NCI-H1694 treated with DMSO at 0.1 percent for 48 hours (cell line): ENCODE data around the gene TFEB.
"Not testable (repeated sequence)": the region's sequence is repeated elsewhere in the genome, so short reads cannot be mapped to it uniquely, and the experiment has no call there.

ENCODE experiments used
- DNase-seq: peaks from one replicate; lab custom pipeline; 2025; lab: John Stamatoyannopoulos, UW

TFEB gene

GRCh38 chr6:41735427-41736185 is at the start of gene TFEB:
TFEB (minus strand) TSS chr6:41735608; CDS start chr6:41691213, 44,395 bp downstream.
- peak; percentile 71 for DNase-seq

DNA sequence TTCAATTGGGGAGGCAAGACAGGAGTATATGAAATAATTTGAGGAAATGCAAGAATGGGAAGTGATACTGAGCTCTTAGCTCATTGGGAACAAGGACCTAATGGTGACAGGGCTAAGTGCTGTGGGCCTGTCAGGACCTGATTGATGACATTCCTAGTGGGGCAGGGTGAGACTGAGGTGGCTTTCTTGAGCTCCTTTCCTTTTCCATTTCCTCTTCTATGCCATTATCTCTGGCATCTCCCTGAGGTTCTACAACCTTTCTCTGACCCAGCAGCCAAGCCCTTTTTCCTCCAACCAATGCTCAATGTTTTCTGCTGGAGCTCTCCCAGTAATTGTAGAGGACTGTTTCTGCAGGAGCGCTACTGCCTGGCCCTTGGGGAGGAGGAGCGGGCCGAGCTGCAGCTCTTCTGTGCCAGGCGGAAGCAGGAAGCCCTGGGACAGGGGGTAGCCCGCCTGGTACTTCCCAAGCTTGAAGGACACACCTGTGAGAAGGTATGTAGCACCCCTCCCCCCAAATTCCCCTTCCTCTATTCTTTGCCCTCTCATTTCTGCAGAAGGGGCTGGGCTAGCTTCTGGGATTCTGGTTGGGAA is 49.3 kb upstream of the TFEB start:
- no peak for DNase-seq

- DNase-seq: no peak
These were observed 47.8 kb upstream of the TFEB start for GRCh38 chr6:41783106-41783780.

DNA sequence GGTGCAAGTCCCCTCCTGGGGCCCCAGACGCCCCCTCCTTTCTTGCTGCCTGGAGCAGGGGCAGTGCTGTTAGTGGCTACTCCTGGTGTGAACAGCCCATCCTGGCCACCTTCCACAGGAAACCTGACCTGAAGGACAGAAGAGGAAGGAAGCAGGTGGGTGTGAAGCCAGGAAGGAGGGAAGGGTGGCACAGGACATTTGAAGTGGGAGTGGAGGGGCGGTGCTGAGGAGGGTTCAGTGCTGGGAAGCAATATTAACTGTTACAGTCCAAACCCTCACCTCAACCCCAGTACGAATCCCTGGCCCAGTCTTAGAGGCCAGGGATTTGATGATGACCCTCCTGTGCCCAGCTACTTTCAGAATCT is 45.9 kb upstream of the TFEB start:
- DNase-seq: no peak

GRCh38 chr6:41780551-41781365 is 45.4 kb upstream of the TFEB start, which contains the start of gene PRICKLE4:
PRICKLE4 (plus strand) TSS chr6:41780782; CDS start chr6:41783474, 2,692 bp downstream.
- DNase-seq: no peak

DNA sequence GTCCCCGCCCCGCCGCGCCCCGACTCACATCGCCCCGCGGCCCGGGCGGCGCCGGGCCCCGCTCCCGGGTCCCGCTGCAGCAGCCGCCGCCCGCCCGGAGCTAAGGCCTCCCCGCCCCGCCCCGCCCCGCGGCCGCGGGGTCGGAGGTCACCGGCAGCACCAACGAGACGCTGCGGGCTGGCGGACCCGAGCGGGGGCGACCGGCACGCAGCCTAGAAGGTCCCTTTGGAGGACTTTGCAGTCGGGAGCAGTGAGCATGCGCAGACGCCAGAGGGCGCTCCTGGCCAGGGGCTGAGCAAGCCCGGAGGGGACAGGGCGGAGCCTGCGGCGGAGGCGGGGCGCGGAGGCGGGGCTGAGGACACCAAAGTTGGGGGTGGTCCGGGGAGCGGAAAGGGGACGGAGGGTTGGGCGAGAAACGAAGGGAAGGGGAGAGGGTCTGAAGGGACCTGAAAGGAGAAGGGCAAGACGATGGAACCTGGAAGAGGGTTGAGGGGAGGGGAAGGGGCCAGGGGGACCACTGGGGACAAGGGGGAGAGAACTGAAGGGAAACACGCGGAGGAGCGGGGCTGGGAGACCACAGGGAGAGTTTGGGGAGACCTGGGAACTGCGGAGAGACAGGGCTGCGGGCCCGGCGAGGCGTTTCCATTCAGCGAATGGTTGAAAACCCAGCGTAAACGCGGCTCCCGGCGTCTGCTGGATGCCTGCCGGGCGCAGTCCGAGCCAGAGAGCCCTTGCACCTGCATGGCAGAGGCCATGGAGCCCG is 44.6 kb upstream of the TFEB start, which contains the start of gene FRS3:
Gene FRS3, minus strand, starts transcription at position 113 of the 763 bp plus-strand sequence. CDS start 2,913 bp downstream, outside the sequence.
- peak; percentile 69 for DNase-seq

- DNase-seq: no peak
These were observed 43.9 kb upstream of the TFEB start for GRCh38 chr6:41779336-41779735.

GRCh38 chr6:41778895-41779294 is 43.5 kb upstream of the TFEB start:
- no peak for DNase-seq

GRCh38 chr6:41777551-41778285 is 42.3 kb upstream of the TFEB start:
- no peak for DNase-seq

- no peak for DNase-seq
These were observed 40.0 kb upstream of the TFEB start for GRCh38 chr6:41775293-41775882.

GRCh38 chr6:41774841-41775240 is 39.4 kb upstream of the TFEB start:
- no peak for DNase-seq

DNA sequence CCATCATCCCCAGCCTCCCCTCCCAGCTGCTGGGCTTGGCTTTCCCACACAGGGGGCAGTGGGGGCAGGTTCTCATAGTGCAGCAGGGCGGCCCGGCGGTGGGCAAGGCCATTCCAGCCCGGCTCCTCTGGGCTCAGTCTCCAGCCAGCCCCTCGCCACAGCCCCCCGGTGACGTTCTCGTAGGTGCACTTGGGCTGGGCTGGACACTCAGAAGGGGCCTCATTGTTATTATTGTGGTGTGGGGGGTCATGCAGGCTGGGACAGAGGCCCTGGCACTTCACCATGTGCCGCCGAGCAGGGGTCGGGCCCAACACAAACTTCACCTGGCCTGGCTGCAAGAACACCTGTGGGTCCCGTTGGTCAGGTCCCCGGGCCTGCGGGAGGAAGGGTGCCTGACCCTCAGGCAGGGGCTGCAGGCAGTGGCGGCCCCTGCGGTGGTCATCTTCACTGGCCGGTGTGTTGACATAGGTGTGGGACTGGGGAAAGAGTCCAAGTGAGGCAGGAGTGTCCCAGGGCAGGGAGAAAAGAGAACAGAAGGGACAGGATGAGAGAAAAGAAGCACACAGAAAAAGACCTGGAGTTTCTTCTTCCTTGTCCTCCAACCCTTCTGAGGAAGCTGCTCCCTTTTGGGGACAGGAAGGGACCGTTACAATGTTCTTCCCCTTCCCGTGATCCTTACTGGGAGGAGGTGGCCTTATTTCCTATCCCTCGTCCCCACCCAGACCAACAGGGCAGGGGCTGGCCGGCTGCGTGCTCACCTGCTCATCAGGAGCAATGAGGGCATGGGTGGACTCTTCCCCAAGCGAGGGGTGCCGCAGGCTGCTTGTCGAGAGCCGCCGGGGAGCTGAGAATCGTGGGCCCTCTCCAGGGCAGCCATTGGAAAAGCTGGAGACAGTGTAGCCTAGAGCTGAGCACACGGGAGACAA is 35.9 kb upstream of the TFEB start:
- DNase-seq: no peak

DNA sequence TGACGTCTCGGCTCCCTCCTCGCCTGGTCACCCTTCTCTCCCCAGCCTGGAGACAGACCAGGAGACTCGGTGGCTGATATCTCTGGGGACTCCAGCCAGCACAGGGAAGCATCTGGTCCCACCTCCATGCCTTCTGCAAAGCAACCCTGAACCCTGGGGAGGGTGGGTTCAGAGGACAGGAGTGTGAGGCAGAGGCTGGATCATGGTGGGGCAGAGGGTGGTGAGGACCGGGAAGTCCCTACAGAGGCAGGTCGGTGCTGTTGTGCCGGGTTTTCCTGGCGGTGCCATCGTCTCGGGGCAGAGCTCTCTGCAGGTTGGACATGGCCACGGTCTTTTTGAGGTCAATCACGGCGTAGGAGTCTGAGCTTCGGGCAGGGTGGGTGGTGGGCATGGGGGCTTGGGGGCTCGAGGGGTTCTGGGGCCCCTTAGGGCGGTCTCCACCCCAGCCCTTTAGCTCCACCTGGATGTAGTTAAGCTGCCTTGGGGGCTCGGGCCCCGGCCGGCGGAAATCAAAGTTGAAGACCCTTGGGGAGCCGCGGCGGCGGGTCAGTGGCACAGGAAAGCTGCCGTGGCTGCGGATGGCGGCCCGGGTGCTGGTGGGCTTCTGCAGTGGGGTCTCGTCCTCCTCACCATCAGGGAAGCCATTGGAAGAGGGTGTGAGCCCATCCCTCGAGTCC is 35.1 kb upstream of the TFEB start:
- DNase-seq: no peak

- no peak for DNase-seq
These were observed 34.0 kb upstream of the TFEB start for GRCh38 chr6:41769376-41769775.

DNA sequence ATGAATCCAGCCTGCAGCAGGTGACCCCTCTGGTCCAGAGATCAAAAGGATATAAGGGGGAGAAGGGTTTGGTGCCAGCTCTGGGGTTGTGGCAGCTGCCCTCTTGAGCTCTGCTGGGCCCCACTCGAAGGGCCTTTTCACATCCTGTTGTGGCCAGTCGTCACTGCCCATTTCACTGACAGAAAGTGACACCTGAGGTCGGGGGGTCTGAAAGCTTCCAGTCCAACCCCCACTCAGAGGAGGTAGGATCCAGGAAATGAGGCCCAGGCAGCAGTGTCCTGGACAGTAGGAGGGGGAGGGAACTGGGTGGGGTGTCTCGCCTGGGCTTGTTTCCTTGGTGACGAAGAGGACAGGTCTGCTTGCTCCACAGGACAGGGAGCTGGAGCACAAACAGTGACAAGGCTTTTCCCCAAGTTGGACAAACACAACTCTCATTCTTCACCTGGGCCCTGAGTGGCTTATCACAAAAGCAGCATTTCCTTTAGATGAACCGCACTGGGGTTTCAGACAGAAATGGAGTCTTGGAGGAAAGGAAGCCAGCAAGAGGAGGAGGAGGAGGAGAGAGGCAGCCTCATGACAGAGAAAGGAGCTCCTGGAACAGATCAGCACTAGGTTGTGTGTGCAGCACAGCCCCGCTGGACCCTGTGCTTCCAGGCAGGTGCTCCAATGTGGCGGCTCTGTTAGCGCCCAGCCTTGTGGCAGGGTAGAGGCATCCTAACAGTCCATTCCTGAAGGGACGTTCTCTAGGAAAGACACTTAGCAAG is 33.3 kb upstream of the TFEB start:
- no peak for DNase-seq

- DNase-seq: no peak
These were observed 31.9 kb upstream of the TFEB start for GRCh38 chr6:41767112-41767833.

DNA sequence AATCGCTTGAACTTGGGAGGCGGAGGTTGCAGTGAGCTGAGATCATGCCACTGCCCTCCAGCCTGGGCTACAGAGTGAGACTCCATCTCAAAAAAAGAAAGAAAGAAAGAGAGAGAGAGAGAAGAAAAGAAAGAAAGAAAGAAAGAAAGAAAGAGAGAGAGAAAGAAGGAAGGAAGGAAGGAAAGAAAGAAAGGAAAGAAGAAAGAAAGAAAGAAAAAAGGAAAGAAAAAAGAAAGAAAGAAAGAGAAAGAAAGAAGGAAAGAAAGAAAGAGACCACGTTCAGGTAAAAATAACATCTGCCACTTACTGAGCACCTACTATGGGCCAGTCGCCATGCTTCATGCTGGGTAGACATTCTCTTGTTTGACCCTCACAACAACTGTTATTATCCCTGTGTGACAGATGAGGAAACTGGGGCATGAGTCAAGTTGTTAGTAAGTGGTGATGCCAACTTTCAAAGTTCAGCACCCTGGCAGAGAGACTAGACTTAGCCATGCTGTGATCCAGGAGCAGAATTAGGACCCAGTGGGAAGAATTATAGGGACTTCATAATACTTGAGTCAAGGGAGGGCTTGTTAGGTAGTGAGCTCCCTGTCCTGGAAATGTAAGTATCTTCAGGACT is 30.7 kb upstream of the TFEB start:
- DNase-seq: not testable (repeated sequence)
